Nephron progenitor cell (in vitro differentiated cells): ENCODE data around the gene VIPR2.

ENCODE experiments used
- DNase-seq: peaks from one replicate; pipeline ENCODE4 v3.0.0; 2021
- H3K27ac Mint-ChIP-seq: 2 replicates; pipeline ENCODE4 v1.8.0; 2021; ENCODE audit warnings: mild to moderate bottlenecking, moderate library complexity, mixed read lengths
- H3K27me3 Mint-ChIP-seq: 2 replicates; pipeline ENCODE4 v1.8.0; 2021; ENCODE audit warnings: mild to moderate bottlenecking, low read depth, mixed read lengths; ENCODE audit not compliant: poor library complexity
- H3K36me3 Mint-ChIP-seq: 2 replicates; pipeline ENCODE4 v1.8.0; 2021; ENCODE audit warnings: low read depth, mixed read lengths
- H3K4me1 Mint-ChIP-seq: 2 replicates; pipeline ENCODE4 v1.8.0; 2021; ENCODE audit warnings: mixed read lengths
- H3K4me3 Mint-ChIP-seq: 2 replicates; pipeline ENCODE4 v1.8.0; 2021; ENCODE audit warnings: mild to moderate bottlenecking, moderate library complexity, mixed read lengths
- H3K9me3 Mint-ChIP-seq: 2 replicates; pipeline ENCODE4 v1.8.0; 2021; ENCODE audit warnings: mild to moderate bottlenecking, moderate library complexity, mixed read lengths
- TF ChIP-seq, protein P1 (sequence below): fragments of 200-600 bp; sonication (generic); IDR thresholded peaks from 2 replicates; pipeline ENCODE4 v1.5.0; 2021; ENCODE audit warnings: antibody characterized with exemption

The VIPR2 gene

DNA sequence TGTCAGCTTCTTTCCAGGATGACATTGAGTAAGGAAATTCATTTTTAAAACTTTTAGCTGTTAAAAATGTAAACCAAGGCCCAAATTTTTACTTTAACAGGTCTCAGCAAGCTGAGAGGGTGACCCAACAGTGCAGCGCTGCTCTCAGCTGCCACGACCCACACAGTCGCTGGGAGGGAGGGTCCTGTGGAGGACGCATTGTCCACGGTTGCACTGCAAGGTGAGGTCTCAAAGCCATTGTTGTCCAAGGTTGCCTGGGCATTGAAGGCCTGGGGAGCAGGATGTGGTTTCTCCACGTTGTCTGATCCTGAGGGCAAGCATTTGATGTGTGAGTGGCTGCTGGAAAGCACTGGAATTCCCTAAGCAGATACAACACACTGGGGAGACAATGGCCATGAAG, 15.1 kb upstream of the VIPR2 start:
- Mint-ChIP-seq H3K4me1 (no peaks in the 10 kb centered on the region), H3K27me3 (peaks cover 5% of the 10 kb centered on the region), H3K4me3 (no peak overlapping the region), H3K36me3 (no peaks in the 10 kb centered on the region), H3K9me3 (peaks cover 10% of the 10 kb centered on the region), H3K27ac (no peak overlapping the region)
- no peak for DNase-seq
- TF ChIP-seq, protein P1, sequence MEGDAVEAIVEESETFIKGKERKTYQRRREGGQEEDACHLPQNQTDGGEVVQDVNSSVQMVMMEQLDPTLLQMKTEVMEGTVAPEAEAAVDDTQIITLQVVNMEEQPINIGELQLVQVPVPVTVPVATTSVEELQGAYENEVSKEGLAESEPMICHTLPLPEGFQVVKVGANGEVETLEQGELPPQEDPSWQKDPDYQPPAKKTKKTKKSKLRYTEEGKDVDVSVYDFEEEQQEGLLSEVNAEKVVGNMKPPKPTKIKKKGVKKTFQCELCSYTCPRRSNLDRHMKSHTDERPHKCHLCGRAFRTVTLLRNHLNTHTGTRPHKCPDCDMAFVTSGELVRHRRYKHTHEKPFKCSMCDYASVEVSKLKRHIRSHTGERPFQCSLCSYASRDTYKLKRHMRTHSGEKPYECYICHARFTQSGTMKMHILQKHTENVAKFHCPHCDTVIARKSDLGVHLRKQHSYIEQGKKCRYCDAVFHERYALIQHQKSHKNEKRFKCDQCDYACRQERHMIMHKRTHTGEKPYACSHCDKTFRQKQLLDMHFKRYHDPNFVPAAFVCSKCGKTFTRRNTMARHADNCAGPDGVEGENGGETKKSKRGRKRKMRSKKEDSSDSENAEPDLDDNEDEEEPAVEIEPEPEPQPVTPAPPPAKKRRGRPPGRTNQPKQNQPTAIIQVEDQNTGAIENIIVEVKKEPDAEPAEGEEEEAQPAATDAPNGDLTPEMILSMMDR = no peak

DNA sequence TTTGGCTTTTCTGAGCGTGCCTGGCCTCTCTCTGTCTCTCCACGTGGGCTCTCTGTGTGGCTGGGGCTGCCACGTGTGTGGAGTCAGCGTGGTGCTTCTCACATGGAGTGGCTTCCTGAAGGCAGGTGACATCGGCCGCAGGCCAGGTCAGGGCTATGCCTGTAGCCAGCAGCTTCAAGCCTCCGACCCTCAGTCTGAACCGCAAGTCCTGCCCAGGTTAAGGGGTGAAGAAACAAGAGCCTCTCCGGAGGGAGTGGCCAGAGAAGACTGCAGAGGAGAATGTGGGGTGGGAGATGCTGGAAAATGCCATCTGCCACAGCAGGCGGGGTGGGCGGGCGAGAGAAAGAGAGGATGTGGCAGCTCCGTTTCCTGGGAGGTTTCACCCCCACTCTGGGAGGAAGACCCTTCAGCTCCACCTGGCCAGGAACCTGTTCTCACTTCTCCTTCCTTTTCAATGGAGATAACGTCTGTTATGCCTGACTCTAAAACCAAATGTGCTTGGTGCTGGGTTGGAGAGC, 14.3 kb upstream of the VIPR2 start:
- Mint-ChIP-seq H3K27ac (no peak overlapping the region), H3K36me3 (no peaks in the 10 kb centered on the region), H3K9me3 (peaks cover 10% of the 10 kb centered on the region), H3K4me1 (no peaks in the 10 kb centered on the region), H3K4me3 (no peak overlapping the region), H3K27me3 (peaks cover 12% of the 10 kb centered on the region)
- TF ChIP-seq, protein P1 = no peak
- no peak for DNase-seq

DNA sequence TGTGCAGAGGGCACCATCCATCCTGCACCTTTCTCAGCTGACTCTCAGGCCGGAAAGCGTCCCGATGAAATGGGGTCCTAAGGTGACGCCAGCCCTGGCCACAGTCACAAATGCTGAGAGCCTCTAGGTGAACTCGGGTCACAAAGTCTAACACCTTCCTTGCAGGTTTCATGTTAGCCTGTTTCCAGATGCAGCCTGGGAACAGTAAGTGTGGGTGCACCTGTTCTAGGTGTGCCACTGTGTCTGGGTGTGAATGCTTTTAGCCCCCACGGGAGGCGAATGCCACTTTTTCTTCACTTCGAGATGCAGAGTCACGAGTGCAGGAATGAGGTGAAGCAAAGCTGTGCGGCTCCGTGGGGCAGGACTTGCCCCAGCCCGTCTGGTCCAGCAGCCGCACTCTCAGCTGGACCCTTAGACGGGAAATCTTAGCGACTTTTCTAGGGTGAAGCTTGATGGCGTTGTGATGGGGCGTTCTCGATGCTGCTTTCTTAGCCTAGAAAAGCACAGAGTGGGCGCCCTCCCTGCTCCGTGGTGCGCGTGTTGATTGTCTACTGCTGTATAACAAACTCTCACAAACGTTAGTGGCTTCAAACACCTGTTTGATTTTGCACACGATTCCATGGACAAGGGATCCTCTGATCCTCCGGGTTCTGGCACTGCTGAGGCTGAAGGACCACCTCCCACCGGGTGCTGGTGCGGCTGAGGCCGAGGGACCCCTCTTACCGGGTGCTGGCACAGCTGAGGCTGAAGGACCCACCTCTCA, 13.6 kb upstream of the VIPR2 start:
- Mint-ChIP-seq H3K27ac (no peak overlapping the region), H3K4me1 (no peaks in the 10 kb centered on the region), H3K27me3 (peaks cover 13% of the 10 kb centered on the region), H3K36me3 (no peaks in the 10 kb centered on the region), H3K9me3 (peaks cover 10% of the 10 kb centered on the region), H3K4me3 (no peak overlapping the region)
- DNase-seq = no peak
- TF ChIP-seq, protein P1 = no peak

DNA sequence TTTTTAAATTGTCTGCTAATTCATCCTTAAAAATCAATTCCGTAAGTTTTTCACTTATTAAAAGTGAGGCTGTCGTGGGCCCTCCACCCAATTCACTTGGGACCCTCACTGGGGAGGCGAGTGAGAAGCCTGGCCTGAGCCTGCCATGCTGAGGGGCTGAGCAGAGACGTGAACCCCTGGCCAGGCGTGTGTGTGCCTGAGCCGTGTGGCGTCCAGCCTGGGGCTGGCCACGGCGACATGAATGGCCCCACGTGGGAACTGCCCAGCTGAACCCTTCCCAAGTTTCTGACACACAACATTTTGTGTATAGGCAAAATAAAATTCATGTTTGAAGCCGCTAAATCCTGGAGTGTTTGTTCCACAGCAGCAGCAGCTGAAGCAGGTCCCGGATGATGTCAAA, 13.0 kb upstream of the VIPR2 start:
- peaks cover 10% of the 10 kb centered on the region for H3K9me3 Mint-ChIP-seq
- H3K27me3 Mint-ChIP-seq = peaks cover 18% of the 10 kb centered on the region
- no peak for DNase-seq
- H3K36me3 Mint-ChIP-seq = no peaks in the 10 kb centered on the region
- no peak overlapping the region for H3K27ac Mint-ChIP-seq
- H3K4me3 Mint-ChIP-seq = no peak overlapping the region
- no peaks in the 10 kb centered on the region for H3K4me1 Mint-ChIP-seq
- TF ChIP-seq, protein P1 = no peak

DNA sequence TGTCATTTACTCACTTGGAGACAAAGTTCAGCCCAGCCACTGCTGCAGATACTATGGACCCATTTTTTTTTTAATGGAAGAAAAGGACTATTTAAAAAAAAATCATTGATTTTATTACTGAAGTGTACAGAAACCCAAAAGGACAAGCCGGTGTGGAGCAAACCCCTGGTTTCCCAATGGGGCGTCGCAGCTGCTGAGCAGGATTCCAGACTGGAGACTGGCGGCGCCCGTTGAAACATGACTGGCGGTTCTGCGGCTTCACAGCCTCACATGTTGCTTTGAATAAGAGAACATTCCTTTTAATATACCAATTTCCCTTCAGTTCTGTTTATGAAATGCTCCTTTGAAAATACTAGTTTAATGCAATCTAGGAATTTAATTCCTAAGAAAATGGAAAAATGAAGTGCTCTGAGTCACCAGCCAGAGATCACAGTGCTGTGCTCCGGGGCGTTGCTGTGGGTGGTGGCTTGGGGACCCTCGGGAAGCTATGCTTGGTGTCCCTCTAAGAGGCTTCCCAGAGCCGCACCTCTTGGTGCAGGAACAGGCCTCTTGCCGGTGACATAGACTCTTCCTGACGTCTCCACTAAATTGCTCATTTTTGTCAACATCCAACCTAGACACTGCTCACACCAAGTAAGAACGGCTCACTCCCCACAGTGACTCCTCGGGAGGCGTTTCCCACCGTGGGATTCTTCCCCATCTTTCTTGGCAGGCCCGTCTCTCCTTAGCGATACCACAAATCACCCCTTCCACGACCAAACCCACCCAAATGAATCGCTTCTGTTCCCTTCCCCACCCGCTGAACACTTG, 12.0 kb upstream of the VIPR2 start:
- no peaks in the 10 kb centered on the region for H3K4me1 Mint-ChIP-seq
- no peak overlapping the region for H3K4me3 Mint-ChIP-seq
- no peak overlapping the region for H3K27ac Mint-ChIP-seq
- no peak for DNase-seq
- TF ChIP-seq, protein P1 = no peak
- H3K36me3 Mint-ChIP-seq = no peaks in the 10 kb centered on the region
- peaks cover 6% of the 10 kb centered on the region for H3K9me3 Mint-ChIP-seq
- peaks cover 18% of the 10 kb centered on the region for H3K27me3 Mint-ChIP-seq
